Inferior parietal cortex (tissue), 1 donor: ENCODE measurements around the gene APEH.
"Not testable (repeated sequence)": the region's sequence is repeated elsewhere in the genome, so short reads cannot be mapped to it uniquely, and the experiment has no call there.

Experiments used
- DNase-seq: peaks from one replicate; pipeline ENCODE4 v3.0.0-alpha.2; 2016; ENCODE audit errors: extremely low spot score

Gene APEH

GRCh38 chr3:49668861-49669260 is 5.3 kb upstream of the APEH start:
- DNase-seq = no peak

GRCh38 chr3:49669352-49669751 is 4.8 kb upstream of the APEH start:
- no peak for DNase-seq

GRCh38 chr3:49670940-49671290 is 3.2 kb upstream of the APEH start:
- no peak for DNase-seq

GRCh38 chr3:49671291-49672288 is 2.6 kb upstream of the APEH start:
- peak; percentile 68 for DNase-seq

GRCh38 chr3:49673121-49673714 is 933 bp upstream of the APEH start:
- no peak for DNase-seq

DNA sequence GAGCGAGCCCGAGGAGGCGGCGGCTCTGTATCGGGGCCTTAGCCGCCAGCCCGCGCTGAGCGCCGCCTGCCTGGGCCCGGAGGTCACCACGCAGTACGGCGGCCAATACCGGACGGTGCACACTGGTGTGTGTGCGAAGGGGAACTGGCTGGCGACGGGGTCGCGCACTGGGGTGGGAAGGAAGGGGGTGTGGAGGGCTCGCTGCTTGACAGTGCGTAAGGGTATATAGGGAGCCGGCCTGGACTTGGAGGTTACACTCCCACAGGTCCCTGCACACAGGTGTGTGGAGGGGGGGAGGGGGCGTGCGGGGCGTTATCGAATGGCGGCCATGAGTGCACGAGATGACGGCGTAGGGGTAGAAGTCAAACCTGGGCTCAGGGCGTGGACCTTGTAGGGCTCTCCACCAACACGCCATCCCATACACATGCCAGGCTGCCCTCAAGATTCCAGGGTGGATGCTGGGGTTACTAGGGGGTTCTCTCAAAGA is 389 bp downstream of the APEH start:
- DNase-seq = no peak

DNA sequence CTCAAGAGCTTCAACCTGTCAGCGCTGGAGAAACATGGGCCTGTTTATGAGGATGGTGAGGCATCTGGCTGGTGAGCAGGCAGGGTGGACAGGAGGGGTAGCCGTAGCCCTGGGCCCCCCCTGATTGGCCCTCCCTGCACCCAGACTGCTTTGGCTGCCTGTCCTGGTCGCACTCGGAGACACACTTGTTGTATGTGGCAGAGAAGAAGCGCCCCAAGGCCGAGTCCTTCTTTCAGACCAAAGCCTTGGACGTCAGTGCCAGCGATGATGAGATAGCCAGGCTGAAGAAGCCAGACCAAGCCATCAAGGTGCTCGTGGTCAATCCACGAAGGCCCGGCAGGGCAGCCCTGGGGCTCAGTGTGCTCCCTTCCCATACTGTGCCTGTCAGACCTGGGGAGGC is 1.8 kb downstream of the APEH start:
- DNase-seq = no peak

- DNase-seq = no peak
These were observed 6.5 kb downstream of the APEH start for GRCh38 chr3:49680493-49681231.

DNA sequence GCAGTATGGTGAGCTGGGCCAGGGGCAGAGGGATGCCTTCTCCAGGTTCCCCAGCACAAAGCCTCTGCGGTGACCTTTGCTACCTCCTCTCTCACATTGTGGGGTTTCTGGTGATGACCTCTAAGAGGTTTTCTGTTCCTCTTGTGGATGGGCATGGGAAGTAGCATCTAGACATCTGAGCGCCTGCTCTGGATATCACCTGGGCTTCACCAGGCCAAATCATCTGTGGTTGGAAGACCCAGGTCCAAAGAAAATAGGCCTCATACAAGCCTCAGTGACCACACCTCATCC is 7.0 kb downstream of the APEH start:
- no peak for DNase-seq

DNA sequence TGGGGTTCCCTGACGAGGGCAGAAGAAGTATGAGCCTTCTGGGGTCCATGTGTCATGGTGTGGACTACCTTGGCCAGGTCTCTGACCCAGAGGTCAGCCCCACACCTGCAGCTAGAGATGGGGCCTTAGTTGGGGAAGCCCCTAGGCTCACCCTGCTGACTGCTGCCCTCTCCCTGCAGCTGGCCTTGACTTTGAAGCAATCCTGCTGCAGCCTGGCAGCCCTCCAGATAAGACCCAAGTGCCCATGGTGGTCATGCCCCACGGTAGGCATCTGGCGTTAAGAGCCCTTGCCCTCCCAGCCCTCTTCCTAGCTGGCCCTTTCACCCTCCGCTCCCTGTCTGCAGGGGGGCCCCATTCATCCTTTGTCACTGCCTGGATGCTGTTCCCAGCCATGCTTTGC is 7.4 kb downstream of the APEH start:
- DNase-seq = no peak

DNA sequence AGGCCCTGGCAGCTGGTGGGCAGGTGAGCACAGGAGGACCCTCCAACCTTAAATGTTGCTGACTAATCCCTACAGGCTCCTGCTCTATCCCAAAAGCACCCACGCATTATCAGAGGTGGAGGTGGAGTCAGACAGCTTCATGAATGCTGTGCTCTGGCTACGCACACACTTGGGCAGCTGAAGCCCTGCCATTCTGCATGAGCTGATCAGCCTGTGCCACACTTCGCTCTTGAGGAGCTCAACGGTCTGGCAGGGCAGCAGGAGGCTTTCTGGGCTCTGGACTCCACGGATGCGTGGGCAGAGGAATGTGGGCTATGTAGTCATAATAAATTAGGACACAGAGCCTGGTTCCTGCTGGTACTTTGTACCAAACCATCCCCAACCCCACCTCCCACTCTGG is 9.0 kb downstream of the APEH start:
- DNase-seq = no peak

- DNase-seq = not testable (repeated sequence)
These were observed 10.3 kb downstream of the APEH start for GRCh38 chr3:49684453-49684852.

DNA sequence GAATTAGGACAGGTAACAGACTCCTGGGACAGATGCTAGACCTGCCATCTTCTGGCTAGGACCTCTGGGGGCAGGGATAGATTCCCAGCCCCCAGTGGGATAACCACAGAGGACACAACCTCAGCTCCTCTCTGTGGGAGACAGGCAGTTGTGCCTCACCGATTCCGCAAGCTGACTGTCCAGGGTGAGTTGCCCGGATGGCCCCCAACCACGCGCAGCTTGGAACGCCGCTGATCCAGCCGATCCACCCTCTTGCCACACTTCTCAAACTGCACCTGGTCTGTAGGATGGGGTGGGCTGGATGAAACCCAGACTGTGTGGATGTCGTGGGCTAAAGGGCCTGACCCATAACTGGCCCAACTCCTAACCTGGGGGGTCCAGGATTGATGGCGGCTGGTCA is 11.0 kb downstream of the APEH start:
- not testable (repeated sequence) for DNase-seq

DNA sequence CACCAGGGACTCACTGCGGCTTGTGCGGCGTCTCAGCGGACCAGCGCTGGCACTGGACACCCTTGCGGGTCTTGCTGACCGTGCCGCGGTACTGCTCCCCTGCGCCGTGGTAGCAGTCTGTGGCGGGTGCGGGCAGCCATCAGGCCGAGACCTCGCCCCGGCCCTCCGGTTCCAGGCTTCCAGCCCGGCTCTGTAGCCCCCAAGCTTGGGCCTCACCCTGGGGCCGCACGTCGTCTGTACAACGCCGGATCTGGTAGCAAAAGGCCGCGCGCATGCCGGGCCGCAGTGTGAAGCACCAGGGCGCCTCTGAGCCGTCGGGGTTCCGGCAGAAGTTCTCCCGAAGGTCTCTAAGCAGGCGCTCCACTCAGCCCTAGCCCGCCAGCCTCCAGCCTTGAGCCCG is 11.7 kb downstream of the APEH start:
- not testable (repeated sequence) for DNase-seq

DNA sequence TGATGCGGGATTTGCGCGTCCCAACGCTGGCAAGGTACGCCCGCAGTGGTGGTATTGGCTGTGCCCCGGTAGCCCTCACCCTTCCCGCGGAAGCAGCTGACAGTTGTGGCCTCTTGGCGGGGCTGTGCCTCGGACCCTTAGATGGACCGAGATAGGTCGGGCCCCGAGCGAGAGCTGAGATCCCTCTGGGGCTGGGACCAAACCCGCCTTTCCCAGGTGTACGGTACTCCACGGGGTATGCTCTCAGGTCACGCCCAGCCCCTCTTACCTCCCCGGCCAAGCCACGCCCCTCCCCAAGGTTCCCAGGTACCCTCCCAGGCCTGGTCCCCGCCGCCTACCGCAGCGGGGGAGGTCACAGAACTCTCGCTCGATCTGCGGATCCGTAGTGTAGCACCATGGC is 12.2 kb downstream of the APEH start:
- not testable (repeated sequence) for DNase-seq

GRCh38 chr3:49686769-49687423 is 12.7 kb downstream of the APEH start:
- not testable (repeated sequence) for DNase-seq

GRCh38 chr3:49687424-49687795 is 13.3 kb downstream of the APEH start:
- DNase-seq = not testable (repeated sequence)

DNA sequence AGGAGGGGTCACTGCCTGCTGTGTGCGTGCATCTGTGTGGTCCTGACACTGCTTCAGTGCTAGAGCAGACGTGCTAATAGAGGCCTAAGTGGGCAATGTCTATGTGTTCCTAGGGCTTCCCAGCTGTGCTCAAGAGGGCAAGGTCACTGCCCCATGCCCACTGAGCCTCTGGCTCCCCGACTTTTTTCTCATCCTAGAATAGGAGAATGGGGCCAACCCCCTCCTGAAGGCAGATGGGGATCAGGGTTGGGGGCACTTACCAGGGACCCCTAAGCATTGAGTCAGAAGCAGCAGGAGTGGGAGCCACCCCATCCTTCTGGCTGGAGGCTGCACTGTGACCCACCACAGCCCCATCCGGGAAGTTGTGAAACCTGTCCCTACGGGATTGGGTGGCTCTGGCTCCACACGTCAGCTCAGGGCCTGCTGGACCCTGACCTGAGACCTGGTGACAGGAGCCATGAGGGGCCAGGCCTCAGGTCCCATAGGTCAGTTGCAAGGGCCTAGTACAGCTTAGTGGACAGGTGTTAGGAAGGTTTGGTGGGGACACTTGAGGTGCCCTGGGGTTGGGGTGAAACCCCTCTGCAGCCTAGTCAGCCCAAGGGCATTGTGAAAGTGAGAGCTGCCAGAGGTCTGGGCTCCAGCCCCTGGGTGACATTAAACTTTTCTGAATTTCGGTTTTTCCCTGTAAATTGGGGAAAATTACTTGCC is 14.3 kb downstream of the APEH start:
- DNase-seq = not testable (repeated sequence)

DNA sequence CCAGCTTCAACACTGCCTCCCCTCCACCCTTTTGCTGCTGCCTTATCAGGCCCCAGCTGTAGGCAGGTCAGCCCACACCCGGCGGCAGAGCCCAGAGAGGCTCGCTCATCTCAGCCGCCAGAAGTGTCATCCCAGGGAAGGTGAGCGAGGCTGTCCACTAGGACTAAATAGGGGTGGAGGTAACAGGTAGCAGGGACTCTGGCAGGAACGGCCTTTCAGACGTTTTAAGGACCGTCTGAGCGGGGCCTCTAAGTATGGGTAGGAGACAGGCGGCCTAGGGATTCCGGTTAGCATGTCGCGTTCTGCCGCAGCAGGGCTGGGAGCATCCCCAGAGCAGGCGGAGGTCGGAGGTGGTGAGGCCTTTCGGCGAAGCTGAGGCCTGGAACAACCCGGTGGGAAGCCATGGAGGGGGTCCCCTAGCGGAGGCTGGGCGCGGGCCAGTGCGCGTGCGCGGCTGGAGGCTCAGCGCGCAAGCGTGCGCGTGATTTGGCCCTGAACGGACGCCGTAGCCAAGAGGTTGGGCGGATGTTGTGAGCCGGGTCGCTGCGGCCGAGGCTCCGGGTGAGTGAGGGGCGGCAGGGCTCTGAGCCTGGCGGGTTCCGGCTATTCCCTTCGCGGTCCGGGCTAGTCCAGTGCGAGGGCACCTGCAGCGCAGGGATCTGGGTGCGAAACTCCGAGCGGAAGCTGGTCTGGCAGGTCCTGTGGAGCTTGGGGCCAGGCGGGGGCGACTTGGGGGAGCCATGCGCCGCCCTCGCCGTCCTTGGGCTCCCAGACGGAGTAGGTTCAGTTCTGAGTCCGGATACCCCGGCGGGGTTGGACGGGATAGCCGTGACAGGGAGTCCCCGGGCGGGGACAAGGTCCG is 15.1 kb downstream of the APEH start, which contains the start of the genes MST1 and RNF123:
Gene MST1, minus strand, starts transcription at position 429 of the 862 bp plus-strand sequence. CDS start 783 bp downstream, outside the sequence.
Gene RNF123, plus strand, starts transcription at position 512 of the 862 bp plus-strand sequence. CDS start 1,609 bp downstream, outside the sequence.
- peak; percentile 90 for DNase-seq
